GM19463 (cell line): Measurements from ENCODE around the gene NAALADL2.
"Not testable (repeated sequence)": the region's sequence is repeated elsewhere in the genome, so short reads cannot be mapped to it uniquely, and the experiment has no call there.

ENCODE experiments used
- ATAC-seq: cut with Tn5 transposase; IDR thresholded peaks from one replicate; pipeline ENCODE4 v1.9.1; 2021; ENCODE audit warnings: mild to moderate bottlenecking, moderate library complexity; ENCODE audit not compliant: unreplicated experiment

The NAALADL2 gene

GRCh38 chr3:175460849-175461399 is 601.8 kb downstream of the NAALADL2 start:
- ATAC-seq: not testable (repeated sequence)

GRCh38 chr3:175464362-175464761 is 605.2 kb downstream of the NAALADL2 start:
- no peak for ATAC-seq

- no peak for ATAC-seq
These were observed 610.0 kb downstream of the NAALADL2 start for GRCh38 chr3:175469124-175469523.

- ATAC-seq: no peak
These were observed 616.6 kb downstream of the NAALADL2 start for GRCh38 chr3:175475765-175476164.

- ATAC-seq: no peak
These were observed 617.4 kb downstream of the NAALADL2 start for GRCh38 chr3:175476489-175476888.

GRCh38 chr3:175477651-175478224 is 618.6 kb downstream of the NAALADL2 start:
- peak; percentile 98 for ATAC-seq

- ATAC-seq: no peak
These were observed 619.2 kb downstream of the NAALADL2 start for GRCh38 chr3:175478301-175478700.

GRCh38 chr3:175479175-175479574 is 620.0 kb downstream of the NAALADL2 start:
- no peak for ATAC-seq

GRCh38 chr3:175479800-175480199 is 620.7 kb downstream of the NAALADL2 start:
- ATAC-seq: no peak

- peak; percentile 49 for ATAC-seq
These were observed 625.5 kb downstream of the NAALADL2 start for GRCh38 chr3:175484666-175485065.

- no peak for ATAC-seq
These were observed 626.3 kb downstream of the NAALADL2 start for GRCh38 chr3:175485436-175485835.

GRCh38 chr3:175486255-175486654 is 627.1 kb downstream of the NAALADL2 start:
- ATAC-seq: peak; percentile 56

- peak; percentile 54 for ATAC-seq
These were observed 630.3 kb downstream of the NAALADL2 start for GRCh38 chr3:175489406-175489805.

GRCh38 chr3:175493301-175493700 is 634.2 kb downstream of the NAALADL2 start:
- ATAC-seq: no peak

GRCh38 chr3:175495331-175495730 is 636.2 kb downstream of the NAALADL2 start:
- peak; percentile 92 for ATAC-seq

- no peak for ATAC-seq
These were observed 643.0 kb downstream of the NAALADL2 start for GRCh38 chr3:175502155-175502554.

- ATAC-seq: no peak
These were observed 652.2 kb downstream of the NAALADL2 start for GRCh38 chr3:175511219-175511785.

- ATAC-seq: no peak
These were observed 653.6 kb downstream of the NAALADL2 start for GRCh38 chr3:175512700-175513099.

GRCh38 chr3:175518459-175518858 is 659.3 kb downstream of the NAALADL2 start:
- peak; percentile 99 for ATAC-seq

- no peak for ATAC-seq
These were observed 662.3 kb downstream of the NAALADL2 start for GRCh38 chr3:175521406-175521805.

GRCh38 chr3:175526191-175526590 is 667.1 kb downstream of the NAALADL2 start:
- ATAC-seq: no peak

GRCh38 chr3:175526609-175527280 is 667.6 kb downstream of the NAALADL2 start:
- no peak for ATAC-seq
